Endothelial cell of umbilical vein (primary cell): ENCODE data around the gene AQR.

Source experiments
- MAX ChIP-seq: IDR thresholded peaks from 2 replicates; pipeline ENCODE4 v1.6.1; 2011; ENCODE audit not compliant: insufficient read depth, insufficient read length
- POLR2A ChIP-seq: IDR thresholded peaks from 2 replicates; pipeline ENCODE4 v1.6.1; 2012; ENCODE audit warnings: low read depth, mild to moderate bottlenecking, control low read depth, low read length
- TF ChIP-seq, protein P1 (sequence below), 2 donors: IDR thresholded peaks; 1 replicate in 1 of 2; 2 replicates in 1 of 2; pipeline ENCODE4 v1.5.1; 2011; ENCODE audit warnings: low read length in 2 of 2, mild to moderate bottlenecking in 2 of 2, moderate library complexity in 2 of 2, control low read depth in 1 of 2, inconsistent platforms in 1 of 2, low read depth in 1 of 2; ENCODE audit not compliant: insufficient read depth in 1 of 2; ENCODE audit errors: extremely low read depth in 1 of 2

GRCh38 chr15:34890424-34890823 is 79.1 kb downstream of the AQR start:
- TF ChIP-seq, protein P1, sequence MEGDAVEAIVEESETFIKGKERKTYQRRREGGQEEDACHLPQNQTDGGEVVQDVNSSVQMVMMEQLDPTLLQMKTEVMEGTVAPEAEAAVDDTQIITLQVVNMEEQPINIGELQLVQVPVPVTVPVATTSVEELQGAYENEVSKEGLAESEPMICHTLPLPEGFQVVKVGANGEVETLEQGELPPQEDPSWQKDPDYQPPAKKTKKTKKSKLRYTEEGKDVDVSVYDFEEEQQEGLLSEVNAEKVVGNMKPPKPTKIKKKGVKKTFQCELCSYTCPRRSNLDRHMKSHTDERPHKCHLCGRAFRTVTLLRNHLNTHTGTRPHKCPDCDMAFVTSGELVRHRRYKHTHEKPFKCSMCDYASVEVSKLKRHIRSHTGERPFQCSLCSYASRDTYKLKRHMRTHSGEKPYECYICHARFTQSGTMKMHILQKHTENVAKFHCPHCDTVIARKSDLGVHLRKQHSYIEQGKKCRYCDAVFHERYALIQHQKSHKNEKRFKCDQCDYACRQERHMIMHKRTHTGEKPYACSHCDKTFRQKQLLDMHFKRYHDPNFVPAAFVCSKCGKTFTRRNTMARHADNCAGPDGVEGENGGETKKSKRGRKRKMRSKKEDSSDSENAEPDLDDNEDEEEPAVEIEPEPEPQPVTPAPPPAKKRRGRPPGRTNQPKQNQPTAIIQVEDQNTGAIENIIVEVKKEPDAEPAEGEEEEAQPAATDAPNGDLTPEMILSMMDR (IDR thresholded peaks at IDR 0.05; ENCODE audit: extremely low read depth in 1 of 2, insufficient read depth in 1 of 2, low read depth in 1 of 2, low read length in 2 of 2) = no peak
- TF ChIP-seq POLR2A (no peak), MAX (no peak)
